GM19035 (cell line): ENCODE measurements around the gene PATJ.
"Not testable (repeated sequence)": the region's sequence is repeated elsewhere in the genome, so short reads cannot be mapped to it uniquely, and the experiment has no call there.

Experiments used
- ATAC-seq: cut with Tn5 transposase; IDR thresholded peaks from one replicate; pipeline ENCODE4 v1.9.1; 2021; ENCODE audit not compliant: unreplicated experiment

The PATJ gene

DNA sequence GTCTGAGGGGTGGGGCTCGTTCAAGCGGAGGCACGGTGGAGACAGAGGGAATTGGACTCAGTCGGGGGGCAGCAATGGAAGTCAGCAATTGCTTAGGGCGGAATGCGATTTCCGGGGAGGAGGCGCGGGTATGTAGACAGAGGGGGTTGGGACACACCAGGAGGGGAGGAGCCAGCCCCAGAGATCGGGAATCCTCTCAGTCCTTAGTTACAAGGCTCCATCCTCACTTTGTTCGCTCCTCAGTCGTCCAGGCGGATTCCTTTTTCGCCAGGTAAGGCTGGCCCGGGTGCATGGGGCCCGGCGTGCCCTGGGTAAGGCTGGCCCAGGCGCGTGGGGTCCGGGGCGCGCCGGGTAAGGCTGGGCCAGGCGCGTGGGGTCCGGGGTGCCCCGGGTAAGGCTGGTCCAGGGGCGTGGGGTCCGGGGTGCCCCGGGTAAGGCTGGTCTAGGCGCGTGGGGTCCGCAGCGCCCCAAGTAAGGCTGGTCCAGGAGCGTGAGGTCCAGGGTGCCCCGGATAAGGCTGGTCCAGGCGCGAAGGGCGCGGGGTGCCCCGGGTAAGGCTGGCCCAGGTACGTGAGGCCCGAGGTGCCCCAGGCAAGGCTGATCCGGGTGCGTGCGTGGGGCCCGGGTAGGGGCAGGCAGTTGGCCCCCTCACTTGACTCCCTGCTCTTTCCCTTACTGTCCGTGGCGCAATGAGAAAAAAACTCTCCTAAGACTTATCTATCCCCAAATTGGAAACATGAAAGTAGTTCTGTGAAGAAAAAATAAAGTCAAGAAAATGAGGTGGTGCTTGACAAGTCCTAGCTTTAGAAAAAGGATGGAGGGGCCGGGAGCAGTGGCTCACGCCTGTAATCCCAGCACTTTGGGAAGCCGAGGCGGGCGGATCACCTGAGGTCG, 452.6 kb downstream of the PATJ start, which contains the start of gene L1TD1:
TSS of gene L1TD1 (plus strand) at position 199 of the 894 bp plus-strand sequence. CDS start 11,780 bp downstream, outside the sequence.
- no peak for ATAC-seq

DNA sequence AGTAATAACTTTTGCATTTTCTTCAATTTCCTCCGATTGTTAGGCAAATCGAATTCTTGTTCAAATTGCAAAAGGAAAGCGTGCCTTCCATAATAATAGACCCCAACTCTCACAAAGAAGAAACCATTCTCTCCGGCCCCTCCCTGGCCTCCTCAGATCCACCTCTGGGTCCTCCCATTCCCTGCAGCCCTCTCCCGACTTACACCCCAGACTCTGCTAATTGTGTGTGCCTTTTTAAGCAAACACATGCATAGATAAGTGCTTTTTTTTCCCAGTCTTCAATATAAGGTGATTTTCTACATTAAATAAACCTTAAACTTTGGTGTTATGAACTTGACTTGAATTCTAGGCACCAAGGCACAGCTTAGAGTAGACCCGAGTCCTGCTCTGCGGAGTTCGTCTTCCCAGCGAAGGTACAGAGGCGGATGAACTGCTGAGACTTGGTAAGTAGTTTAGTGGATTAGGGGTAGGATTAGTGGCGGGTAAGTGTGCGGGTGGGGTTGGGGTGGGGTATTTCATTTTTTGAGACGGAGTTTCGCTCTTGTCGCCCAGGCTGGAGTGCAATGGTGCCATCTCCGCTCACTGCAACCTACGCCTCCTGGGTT, 453.9 kb downstream of the PATJ start:
- no peak for ATAC-seq

DNA sequence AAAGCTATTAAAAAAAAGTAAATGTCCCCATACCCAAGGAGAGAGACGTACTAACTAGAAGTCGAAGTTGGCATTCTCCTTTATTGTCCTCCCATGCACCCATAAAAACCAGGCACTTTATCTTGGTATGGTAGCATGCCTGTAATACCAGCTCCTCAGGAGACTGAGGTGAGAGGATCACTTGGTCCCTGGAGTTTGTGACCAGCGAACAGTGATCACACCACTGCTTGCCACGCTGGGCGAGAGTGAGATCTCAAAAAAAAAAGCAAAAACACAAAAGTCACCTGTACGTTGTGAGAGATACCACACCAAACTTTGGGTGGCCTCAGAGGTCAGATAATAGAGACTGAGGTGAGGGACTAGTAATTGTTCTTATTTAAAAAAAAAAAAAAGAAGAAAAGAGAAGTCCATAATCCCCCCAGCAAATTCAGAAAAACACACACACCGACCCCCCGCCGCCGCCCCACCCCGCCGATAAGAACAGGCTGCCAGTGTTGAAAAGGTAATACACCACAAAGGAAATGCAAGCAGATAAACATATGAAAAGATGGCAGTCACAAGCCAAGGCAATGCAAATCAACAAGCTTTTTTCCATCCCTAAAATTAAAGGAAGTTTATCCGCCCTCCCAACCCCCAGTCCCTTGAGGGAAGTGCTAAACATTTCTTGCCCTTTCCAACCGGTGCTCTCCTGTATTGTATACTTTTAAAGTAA, 455.9 kb downstream of the PATJ start:
- ATAC-seq: no peak

DNA sequence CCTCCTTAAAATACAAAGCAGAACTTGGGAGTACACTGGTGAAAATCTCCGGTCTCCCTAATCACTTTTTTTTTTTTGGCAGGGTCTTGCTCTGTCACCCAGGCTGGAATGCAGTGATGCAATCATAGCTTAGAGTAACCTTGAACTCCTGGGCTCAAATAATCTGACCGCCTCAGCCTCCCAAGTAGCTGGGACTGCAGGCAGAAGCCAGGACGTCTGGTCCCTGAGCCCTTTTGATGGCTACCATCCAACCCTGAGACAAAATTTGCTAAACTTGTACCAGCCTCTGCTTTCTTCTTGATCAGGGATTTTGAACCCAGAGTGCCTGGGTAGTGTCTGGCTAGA, 456.5 kb downstream of the PATJ start:
- no peak for ATAC-seq

DNA sequence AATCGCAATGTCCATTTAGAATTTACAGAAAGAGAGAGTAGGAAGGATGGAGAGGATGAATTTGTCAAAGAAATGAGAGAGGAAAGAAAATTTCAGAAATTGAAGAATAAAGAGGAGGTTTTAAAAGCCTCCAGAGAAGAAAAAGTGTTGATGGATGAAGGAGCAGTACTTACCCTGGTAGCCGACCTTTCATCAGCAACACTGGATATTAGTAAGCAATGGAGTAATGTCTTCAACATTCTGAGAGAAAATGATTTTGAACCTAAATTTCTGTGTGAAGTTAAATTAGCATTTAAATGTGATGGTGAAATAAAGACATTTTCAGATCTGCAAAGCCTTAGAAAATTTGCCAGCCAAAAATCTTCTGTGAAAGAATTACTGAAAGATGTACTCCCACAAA, 464.9 kb downstream of the PATJ start:
- no peak for ATAC-seq

DNA sequence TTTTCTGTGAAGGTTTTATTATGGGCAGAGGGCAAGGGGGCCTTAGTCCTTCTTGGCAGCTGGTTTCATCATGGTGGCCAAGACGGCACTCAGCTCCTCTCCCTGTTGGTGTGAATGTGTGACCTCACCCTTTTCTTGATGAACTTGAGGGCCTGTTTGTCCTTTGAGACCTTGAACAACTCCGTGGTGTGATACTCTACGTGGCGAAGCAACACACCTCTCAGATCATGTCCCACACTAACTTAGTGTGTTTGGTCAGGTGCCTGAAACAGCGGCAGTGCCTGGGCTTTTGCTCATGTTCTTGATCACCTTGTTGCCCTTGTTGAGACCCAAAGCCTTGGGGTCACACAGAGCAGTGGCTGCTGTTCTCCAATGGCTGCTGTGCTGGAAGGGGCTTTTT, 465.8 kb downstream of the PATJ start:
- no peak for ATAC-seq

DNA sequence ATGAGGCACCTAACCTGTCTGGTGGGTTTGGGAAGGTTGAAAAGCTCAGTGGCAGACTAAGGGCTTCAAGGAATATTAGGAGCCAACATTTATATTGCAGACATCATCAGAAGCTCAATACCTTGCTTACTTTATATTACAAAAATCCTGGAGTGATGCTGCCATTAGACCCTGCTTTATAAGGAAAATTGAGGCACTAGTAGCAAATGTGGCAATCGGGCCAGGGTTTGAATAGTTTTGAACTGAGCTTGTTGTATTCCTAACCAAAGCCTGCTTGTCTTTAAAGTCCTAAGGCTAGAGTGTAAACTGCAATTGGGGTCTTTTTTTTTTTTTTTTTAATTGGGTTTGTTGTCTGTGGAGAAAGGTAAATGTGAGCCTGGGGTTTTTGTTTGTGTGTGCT, 466.7 kb downstream of the PATJ start:
- ATAC-seq: no peak

DNA sequence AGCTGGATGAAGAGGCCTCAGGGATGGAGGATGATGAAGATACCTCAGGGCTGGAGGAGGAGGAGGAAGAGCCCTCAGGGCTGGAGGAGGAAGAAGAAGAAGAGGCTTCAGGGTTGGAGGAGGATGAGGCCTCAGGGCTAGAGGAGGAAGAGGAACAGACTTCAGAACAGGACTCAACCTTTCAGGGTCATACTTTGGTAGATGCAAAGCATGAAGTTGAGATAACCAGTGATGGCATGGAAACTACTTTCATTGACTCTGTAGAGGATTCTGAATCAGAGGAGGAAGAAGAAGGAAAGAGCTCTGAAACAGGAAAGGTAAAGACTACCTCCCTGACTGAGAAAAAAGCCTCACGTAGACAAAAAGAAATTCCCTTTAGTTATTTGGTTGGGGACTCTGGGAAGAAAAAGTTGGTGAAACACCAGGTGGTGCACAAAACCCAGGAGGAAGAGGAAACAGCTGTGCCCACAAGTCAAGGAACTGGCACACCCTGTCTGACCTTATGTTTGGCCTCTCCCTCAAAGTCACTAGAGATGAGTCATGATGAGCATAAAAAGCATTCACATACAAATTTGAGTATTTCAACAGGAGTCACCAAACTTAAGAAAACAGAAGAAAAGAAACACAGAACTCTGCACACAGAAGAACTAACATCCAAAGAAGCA, 467.8 kb downstream of the PATJ start:
- ATAC-seq: no peak

DNA sequence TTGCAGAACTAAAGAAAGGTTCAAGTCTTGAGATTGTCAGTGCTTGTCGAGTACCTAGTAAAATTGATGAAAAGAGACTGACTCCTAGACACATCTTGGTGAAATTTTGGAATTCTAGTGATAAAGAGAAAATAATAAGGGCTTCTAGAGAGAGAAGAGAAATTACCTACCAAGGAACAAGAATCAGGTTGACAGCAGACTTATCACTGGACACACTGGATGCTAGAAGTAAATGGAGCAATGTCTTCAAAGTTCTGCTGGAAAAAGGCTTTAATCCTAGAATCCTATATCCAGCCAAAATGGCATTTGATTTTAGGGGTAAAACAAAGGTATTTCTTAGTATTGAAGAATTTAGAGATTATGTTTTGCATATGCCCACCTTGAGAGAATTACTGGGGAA, 468.7 kb downstream of the PATJ start:
- no peak for ATAC-seq

DNA sequence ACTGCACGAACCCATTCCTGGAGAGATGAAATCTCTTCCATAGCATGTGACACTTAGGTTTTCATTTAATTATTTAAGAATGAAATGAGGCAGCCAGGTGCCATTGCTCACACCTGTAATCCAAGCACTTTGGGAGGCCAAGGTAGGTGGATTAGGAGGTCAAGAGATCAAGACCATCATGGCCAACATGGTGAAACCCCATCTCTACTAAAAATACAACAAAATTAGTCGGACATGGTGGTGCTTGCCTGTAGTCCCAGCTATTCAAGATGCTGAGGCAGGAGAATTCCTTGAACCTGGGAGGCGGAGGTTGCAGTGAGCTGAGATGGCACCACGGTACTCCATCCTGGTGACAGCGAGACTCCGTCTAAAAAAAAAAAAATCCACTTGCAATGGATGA, 470.1 kb downstream of the PATJ start:
- no peak for ATAC-seq

DNA sequence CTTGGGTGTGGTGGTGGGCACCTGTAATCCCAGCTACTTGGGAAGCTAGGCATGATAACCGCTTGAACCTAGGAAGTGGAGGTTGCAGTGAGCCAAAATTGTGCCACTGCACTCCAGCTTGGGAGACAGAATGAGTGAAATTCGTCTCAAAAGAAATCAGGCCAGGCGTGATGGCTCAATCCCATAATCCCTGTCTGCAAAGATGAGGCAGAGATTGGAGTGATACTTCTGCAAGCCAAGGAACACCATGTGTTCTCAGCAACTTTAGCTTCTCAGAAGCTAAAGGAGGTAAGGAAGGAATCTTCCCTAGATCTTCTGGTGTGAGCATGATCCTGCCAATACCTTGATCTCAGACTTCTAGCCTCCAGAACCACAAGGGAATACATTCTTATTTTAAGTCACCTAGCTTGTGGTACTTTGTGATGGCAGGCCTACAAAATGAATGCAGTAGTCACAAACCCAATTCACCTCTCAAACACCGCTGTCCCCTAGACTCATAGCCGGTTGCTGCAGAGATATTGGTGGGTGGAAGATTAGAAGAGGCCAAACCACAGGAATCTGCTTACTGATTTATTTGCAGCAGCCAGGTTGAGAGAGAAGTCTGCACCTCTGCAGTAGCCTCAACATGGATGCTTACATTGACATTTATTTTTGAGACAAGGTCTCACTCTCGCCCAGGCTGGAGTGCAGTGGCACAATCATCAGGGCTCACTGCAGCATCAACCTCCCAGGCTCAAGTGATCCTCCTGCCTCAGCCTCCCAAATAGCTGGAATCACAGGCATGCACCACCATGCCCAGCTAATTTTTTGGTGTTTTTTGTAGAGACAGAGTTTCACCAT, 471.0 kb downstream of the PATJ start:
- no peak for ATAC-seq

DNA sequence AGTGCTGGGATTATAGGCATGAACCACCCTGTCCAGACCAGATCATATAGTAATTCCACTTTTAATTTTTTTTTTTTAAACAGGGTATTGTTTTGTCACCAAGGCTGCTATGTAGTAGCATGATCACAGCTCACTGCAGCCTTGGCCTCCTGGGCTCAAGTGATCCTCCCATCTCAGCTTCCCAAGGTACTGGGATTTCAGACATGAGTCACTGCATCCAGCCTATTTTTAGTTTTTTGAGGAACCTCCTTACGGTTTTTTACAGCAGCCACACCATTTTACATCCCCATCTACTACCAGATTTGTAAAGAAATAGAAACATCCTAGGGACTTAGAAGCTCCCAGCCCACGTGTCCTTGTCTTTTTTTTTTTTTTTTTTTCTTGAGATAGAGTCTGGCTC, 476.3 kb downstream of the PATJ start:
- no peak for ATAC-seq

DNA sequence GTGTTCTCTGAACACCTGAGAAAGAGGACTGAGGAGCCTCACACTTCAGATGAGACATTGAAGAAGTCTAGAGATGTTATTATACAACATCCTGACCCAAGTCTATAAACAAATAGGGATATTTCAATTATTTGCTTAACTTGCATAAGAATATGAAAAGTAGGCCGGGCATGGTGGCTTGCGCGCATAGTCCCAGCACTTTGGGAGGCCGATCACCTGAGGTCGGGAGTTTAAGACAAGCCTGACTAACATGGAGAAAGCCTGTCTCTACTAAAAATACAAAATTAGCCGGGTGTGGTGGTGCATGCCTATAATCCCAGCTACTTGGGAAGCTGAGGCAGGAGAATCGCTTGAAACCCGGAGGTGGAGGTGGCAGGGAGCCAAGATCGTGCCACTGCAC, 478.2 kb downstream of the PATJ start:
- ATAC-seq: not testable (repeated sequence)

DNA sequence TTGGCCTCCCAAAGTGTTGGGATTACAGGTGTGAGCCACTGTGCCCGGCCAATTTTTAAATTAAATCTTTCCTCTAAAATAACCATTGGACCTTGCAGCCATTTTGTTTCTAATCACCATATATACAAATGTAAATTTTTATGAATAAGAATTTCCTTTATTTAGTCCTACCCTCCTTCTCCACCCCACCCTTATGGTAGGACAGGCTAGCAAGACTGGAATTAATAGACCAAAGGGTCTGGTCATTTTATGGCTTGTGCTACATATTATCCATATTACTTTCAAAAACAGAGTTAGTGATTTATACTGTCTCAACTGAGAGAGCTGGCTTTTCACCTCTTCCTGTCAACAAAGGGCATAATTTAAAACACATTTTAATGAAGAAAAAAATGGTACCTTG, 478.9 kb downstream of the PATJ start:
- no peak for ATAC-seq

DNA sequence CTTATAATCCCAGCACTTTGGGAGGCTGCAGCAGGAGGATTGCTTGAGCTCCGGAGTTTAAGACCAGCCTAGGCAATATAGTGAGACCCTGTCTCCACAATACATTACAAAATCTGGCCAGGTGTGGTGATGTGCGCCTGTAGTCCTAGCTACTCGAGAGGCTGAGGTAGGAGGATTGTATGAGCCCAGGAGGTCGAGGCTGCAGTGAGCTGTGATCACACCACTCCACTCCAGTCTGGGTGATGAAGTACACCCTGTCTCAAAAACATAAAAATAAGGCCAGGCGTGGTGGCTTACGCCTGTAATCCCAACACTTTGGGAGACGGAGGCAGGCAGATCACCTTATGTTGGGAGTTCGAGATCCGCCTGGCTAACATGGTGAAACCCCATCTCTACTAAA, 480.0 kb downstream of the PATJ start:
- ATAC-seq: no peak

DNA sequence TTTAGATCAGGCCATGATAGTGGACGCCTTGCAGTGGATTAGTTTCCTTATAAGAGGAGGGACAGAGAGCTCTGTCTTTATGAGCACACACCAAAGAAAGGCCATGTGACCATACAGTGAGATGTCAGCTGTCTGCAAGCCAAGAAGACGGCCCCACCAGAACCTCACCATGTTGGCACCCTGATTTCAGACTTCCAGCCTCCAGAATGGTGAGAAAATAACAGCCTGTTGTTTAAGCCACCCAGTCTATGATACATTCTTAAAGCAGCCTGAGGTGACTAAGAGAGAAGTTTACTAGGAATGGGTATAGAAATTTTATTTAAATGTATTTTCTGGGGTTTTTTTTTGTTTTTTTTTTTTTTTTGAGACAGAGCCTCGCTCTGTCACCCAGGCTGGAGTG, 481.9 kb downstream of the PATJ start:
- no peak for ATAC-seq

DNA sequence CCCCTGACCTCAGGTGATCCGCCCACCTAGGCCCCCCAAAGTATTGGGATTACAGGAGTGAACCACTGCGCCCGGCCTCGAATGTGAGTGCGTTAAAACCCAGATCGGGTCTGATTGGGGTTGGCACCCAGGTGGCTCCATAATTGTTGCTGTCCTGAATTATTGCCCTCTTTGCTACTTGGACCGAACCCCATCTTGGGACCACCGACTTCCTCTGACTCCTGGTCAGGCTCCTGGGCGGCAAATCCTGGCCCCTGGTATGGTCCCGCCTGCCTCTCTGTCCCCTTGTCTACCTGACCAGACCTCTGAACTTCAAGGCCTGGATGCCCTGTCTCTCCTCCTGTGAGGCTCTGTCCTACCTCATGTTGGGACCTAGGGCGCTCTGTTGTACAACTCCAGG, 485.2 kb downstream of the PATJ start:
- no peak for ATAC-seq
